Spinal cord (tissue), 10 donors: Measurements from ENCODE around the gene ZNF117. TPM values are rescaled to one million over a fixed set of nuclear protein-coding genes. Genes with fewer than 3 reads are reported as not detected.

ENCODE experiments used
- DNase-seq, 6 donors: peaks; one replicate each; pipeline versions ENCODE4 v3.0.0 to v3.0.0-alpha.2; 2013 to 2015; ENCODE audit warnings: low spot score in 6 of 6, low read depth in 4 of 6
- H3K27ac ChIP-seq: one replicate; pipeline ENCODE4 v1.5.1; 2013; ENCODE audit warnings: low read depth, low read length, control low read depth
- H3K27me3 ChIP-seq: one replicate; pipeline ENCODE4 v1.6.1; 2013; ENCODE audit warnings: low read length; ENCODE audit not compliant: control insufficient read depth, insufficient read depth
- H3K36me3 ChIP-seq: one replicate; pipeline ENCODE4 v1.6.1; 2013; ENCODE audit warnings: low read length; ENCODE audit not compliant: control insufficient read depth, insufficient read depth
- H3K4me1 ChIP-seq: one replicate; pipeline ENCODE4 v1.6.1; 2013; ENCODE audit warnings: low read length; ENCODE audit not compliant: control insufficient read depth, insufficient read depth
- H3K4me3 ChIP-seq: one replicate; pipeline ENCODE4 v1.5.1; 2013; ENCODE audit warnings: low read depth, low read length, control low read depth
- H3K9me3 ChIP-seq: one replicate; pipeline ENCODE4 v1.6.1; 2013; ENCODE audit warnings: low read length; ENCODE audit not compliant: control insufficient read depth, insufficient read depth
- WGBS: methylation state at CpG from one replicate; pipeline ENCODE4 v1.1.5; 2013; ENCODE audit warnings: missing lambda C conversion rate; ENCODE audit not compliant: insufficient coverage; 5-methylcytosine and 5-hydroxymethylcytosine counted together
- polyA plus RNA-seq, 2 donors: library from polyadenylated mRNA; unstranded; fragments of 120-200 nt; gene quantifications; one replicate each; pipeline ENCODE4 v1.2.1, GENCODE V29; 2013; ENCODE audit not compliant: insufficient read length in 2 of 2
- total RNA-seq, 2 donors: library from RNA; depleted of rRNA in 1 of 2; stranded (reverse); fragments of 120-200 nt in 1 of 2; fragments of >200 nt in 1 of 2; gene quantifications; one replicate each; pipeline versions ENCODE4 v1.2.3 to v1.2.4, GENCODE V29; 2013 to 2014
- donor health status: healthy.

ZNF117 gene
- total and polyA plus RNA-seq, 4 donors = 24.9 to 32.9 (median 30.3) TPM

GRCh38 chr7:64997927-64998391, 7.1 kb upstream of the ZNF117 start:
- H3K9me3 ChIP-seq = peaks cover 20% of the 10 kb centered on the region
- H3K27me3 ChIP-seq = no peaks in the 10 kb centered on the region
- 96% methylated on average over 5 of the region's 8 CpGs for WGBS
- H3K4me1 ChIP-seq = no peaks in the 10 kb centered on the region
- no peak overlapping the region for H3K27ac ChIP-seq
- DNase-seq = no peak
- no peak overlapping the region for H3K4me3 ChIP-seq
- peaks cover 7% of the 10 kb centered on the region for H3K36me3 ChIP-seq

DNA sequence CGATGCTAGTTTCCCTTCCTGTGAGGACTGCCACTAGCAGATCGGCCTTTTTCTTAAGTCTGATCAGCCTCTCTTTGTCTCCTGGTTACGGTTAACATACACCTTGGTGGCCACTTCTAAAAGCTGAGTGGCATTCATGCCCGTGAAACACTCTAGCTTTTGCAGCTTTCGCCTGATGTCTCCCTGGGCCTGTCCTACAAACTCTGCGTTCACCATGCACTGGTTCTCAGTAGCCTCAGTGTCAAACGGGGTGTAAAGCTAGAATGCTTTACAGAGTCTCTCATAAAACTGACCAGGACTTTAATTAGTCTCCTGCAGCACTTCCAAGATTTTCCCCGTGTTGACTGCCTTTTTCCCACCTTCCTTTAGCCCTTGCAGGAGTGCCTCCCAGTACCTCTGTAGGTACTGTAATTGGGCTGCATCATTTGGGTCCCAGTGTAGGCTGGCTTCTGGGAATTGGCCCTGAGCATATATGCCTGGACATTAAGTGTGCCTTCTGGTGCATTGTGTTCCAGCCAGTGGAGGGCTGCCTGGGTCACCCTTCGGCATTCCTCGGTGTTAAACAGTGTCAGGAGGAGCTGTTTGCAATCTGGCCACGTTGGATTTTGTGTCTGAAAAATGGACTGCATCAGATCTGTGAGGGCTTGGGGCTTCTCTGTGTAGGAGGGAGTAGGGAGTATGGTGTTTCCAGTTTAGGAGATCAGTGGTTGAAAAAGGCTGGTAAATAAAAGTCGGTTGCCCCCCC, 6.5 kb upstream of the ZNF117 start:
- 93% methylated on average over 11 of the region's 12 CpGs for WGBS
- H3K4me3 ChIP-seq = no peak overlapping the region
- no peaks in the 10 kb centered on the region for H3K4me1 ChIP-seq
- H3K27me3 ChIP-seq = no peaks in the 10 kb centered on the region
- peaks cover 20% of the 10 kb centered on the region for H3K9me3 ChIP-seq
- peaks cover 7% of the 10 kb centered on the region for H3K36me3 ChIP-seq
- no peak for DNase-seq
- H3K27ac ChIP-seq = no peak overlapping the region

DNA sequence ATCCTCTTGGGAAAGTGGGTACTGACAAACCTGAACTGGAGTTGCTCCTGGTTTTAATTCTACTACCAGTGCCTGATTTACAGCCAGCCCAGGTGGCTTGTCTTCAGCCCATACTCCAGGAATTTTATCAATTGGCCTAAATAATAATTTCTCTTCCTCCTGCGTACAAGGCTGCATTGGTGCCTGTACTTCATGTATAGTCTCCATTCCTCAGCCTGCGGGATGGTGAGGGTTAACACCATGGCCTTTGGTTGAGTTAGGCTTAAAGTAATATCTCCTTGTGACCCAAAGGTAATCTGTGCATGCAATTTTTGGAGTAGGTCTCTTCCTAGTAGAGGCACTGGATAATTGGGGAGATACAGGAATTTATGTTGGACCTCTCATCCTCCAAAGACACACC, 5.5 kb upstream of the ZNF117 start:
- H3K9me3 ChIP-seq = peaks cover 20% of the 10 kb centered on the region

DNA sequence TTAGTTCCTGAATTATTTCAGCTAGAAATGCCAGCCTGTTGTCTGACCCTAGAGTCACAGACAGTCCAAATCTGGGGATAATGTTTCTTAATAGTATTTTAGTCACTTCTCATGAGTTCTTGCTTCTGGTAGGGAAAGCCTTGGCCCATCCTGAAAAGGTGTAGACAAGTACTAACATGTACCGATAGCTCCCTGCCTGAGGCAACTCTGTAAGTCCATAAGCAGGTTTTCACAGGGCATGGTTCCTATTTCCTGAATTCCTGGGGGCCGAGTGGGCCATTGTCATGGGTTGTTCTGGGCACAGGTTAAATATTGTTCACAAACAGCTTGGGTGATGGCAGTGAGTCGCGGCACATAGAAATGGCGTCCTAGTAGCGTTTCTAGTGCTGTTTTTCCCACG, 3.1 kb upstream of the ZNF117 start:
- Histone ChIP-seq H3K4me1 (no peaks in the 10 kb centered on the region), H3K27me3 (no peaks in the 10 kb centered on the region), H3K27ac (no peak overlapping the region), H3K4me3 (no peak overlapping the region), H3K9me3 (peaks cover 18% of the 10 kb centered on the region), H3K36me3 (peaks cover 4% of the 10 kb centered on the region)
- 100% methylated on average over 7 of the region's 7 CpGs for WGBS
- no peak for DNase-seq

More for the DNA sequence above, 5.5 kb upstream of the ZNF117 start:
- Histone ChIP-seq H3K4me1 (no peaks in the 10 kb centered on the region), H3K27me3 (no peaks in the 10 kb centered on the region), H3K4me3 (no peak overlapping the region), H3K36me3 (peaks cover 7% of the 10 kb centered on the region), H3K27ac (no peak overlapping the region)
- WGBS = no CpG with 5 or more reads among the region's 2 CpGs
- DNase-seq = no peak

- peaks cover 15% of the 10 kb centered on the region for H3K9me3 ChIP-seq
Measured at GRCh38 chr7:64992971-64993370, 2.1 kb upstream of the ZNF117 start.

GRCh38 chr7:64990216-64990615, 620 bp downstream of the ZNF117 start:
- DNase-seq = no peak
- Histone ChIP-seq H3K4me3 (no peak overlapping the region), H3K4me1 (no peaks in the 10 kb centered on the region), H3K27me3 (no peaks in the 10 kb centered on the region), H3K36me3 (peaks cover 6% of the 10 kb centered on the region), H3K9me3 (peaks cover 3% of the 10 kb centered on the region), H3K27ac (no peak overlapping the region)
- 99% methylated on average over 7 of the region's 7 CpGs for WGBS

More at GRCh38 chr7:64992971-64993370, 2.1 kb upstream of the ZNF117 start:
- H3K27me3 ChIP-seq = no peaks in the 10 kb centered on the region
- no peaks in the 10 kb centered on the region for H3K4me1 ChIP-seq
- H3K36me3 ChIP-seq = peaks cover 3% of the 10 kb centered on the region
- no peak overlapping the region for H3K27ac ChIP-seq
- DNase-seq = no peak
- 100% methylated on average over 3 of the region's 5 CpGs for WGBS
- no peak overlapping the region for H3K4me3 ChIP-seq

DNA sequence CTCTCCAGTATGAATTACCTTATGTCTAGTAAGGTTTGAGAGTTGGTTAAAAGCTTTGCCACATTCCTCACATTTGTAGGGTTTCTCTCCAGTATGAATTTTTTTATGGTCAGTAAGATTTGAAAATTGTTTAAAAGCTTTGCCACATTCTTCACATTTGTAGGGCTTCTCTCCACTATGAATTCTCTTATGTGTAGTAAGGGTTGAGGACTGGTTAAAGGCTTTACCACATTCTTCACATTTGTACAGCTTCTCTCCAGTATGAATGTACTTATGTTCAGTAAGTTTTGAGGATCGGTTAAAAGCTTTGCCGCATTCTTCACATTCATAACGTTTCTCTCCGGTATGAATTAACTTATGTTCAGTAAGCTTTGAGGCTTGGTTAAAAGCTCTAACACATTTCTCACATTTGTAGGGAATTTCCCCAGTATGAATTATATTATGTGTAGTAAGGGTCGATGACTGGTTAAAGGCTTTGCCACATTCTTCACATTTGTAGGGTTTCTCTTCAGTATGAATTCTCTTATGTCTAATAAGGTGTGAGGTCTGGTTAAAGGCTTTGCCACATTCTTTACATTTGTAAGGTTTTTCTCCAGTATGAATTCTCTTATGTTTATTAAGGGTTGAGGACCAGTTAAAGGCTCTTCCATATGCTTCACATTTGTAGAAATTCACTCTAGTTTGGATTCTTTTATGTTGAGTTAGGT, 12.2 kb downstream of the ZNF117 start:
- WGBS = no CpG with 5 or more reads among the region's 5 CpGs
- no peak overlapping the region for H3K27ac ChIP-seq
- no peaks in the 10 kb centered on the region for H3K36me3 ChIP-seq
- H3K4me1 ChIP-seq = no peaks in the 10 kb centered on the region
- H3K4me3 ChIP-seq = no peak overlapping the region
- no peak for DNase-seq
- H3K9me3 ChIP-seq = peaks cover 20% of the 10 kb centered on the region
- no peaks in the 10 kb centered on the region for H3K27me3 ChIP-seq

- H3K9me3 ChIP-seq = no peaks in the 10 kb centered on the region
- no peak overlapping the region for H3K4me3 ChIP-seq
- H3K27ac ChIP-seq = no peak overlapping the region
- H3K27me3 ChIP-seq = no peaks in the 10 kb centered on the region
- DNase-seq = no peak
- no peaks in the 10 kb centered on the region for H3K36me3 ChIP-seq
- no peaks in the 10 kb centered on the region for H3K4me1 ChIP-seq
Measured at GRCh38 chr7:64965594-64965993, 25.2 kb downstream of the ZNF117 start.

DNA sequence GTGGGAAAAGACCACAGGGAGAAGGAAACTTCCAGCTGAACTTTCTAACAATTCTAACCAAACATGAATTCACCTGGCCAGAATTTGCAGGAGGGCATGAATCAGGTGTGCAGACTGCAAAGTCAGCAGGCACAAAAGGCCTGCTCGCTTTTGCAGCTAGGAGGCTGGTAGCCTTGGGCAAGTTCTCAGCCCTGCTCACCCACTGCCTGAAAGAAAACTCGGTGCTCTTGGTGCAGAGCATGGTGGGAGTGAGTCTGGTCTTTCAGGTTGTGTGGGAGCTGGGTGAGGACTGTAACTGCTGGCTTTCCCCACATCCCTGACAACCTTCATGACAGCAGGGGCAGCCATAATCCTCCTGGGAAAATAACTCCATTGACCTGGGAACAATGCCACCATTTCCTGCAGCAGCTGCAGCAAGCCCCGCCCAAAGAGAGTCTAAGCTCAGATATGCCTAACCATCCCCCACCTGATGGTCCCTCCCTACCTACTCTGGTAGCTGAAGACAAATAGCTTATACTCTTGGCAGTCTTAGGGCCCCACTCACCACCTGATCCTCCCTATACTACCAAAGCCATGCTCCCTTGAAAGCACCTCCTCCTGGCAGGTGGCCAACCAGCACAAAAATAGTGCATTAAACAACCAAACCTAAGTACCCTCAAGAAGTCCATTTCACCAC, 31.6 kb downstream of the ZNF117 start:
- H3K9me3 ChIP-seq = no peaks in the 10 kb centered on the region
- DNase-seq = no peak
- no peaks in the 10 kb centered on the region for H3K27me3 ChIP-seq
- H3K4me1 ChIP-seq = no peaks in the 10 kb centered on the region
- H3K36me3 ChIP-seq = no peaks in the 10 kb centered on the region
- 88% methylated on average over 3 of the region's 3 CpGs for WGBS
- no peak overlapping the region for H3K4me3 ChIP-seq
- H3K27ac ChIP-seq = no peak overlapping the region
